Calu3 (cell line): Measurements from ENCODE around the gene PPFIA1. TPM values are rescaled to one million over a fixed set of nuclear protein-coding genes. Genes with fewer than 3 reads are reported as not detected.

Source experiments
- BruUV-seq: library from RNA; stranded (reverse); fragments of 400-500 nt; replicated peaks from 2 replicates; lab custom pipeline; 2021; lab: Mats Ljungman, UMichigan
- CTCF ChIA-PET: fragments of 300-600 bp; sonication (Branson Sonifier 250); formaldehyde crosslinking; loops from one replicate; lab custom pipeline; 2022; ENCODE audit warnings: antibody characterized with exemption; lab: Charles Lee
- DNase-seq: peaks from one replicate; pipeline ENCODE4 v3.0.0; 2022
- H3K27ac Mint-ChIP-seq: one replicate; pipeline ENCODE4 v1.8.0; 2022; ENCODE audit warnings: mixed read lengths; ENCODE audit not compliant: unreplicated experiment
- H3K27me3 Mint-ChIP-seq: one replicate; pipeline ENCODE4 v1.8.0; 2022; ENCODE audit warnings: mixed read lengths; ENCODE audit not compliant: unreplicated experiment
- H3K36me3 Mint-ChIP-seq: one replicate; pipeline ENCODE4 v1.8.0; 2022; ENCODE audit warnings: mild to moderate bottlenecking, moderate library complexity, mixed read lengths; ENCODE audit not compliant: insufficient read depth, unreplicated experiment
- H3K4me1 Mint-ChIP-seq: one replicate; pipeline ENCODE4 v1.8.0; 2022; ENCODE audit warnings: mild to moderate bottlenecking, low read depth, mixed read lengths; ENCODE audit not compliant: unreplicated experiment
- H3K4me3 Mint-ChIP-seq: one replicate; pipeline ENCODE4 v1.8.0; 2022; ENCODE audit warnings: mild to moderate bottlenecking, low read depth, moderate library complexity, mixed read lengths; ENCODE audit not compliant: unreplicated experiment
- H3K9me3 Mint-ChIP-seq: one replicate; pipeline ENCODE4 v1.8.0; 2022; ENCODE audit warnings: low read depth, mixed read lengths; ENCODE audit not compliant: unreplicated experiment
- intact Hi-C: fragments of 100-400 bp; cut with micrococcal nuclease; formaldehyde crosslinking; loops from one replicate; pipeline ENCODE4 v1.10.0; 2022; ENCODE audit not compliant: unreplicated experiment
- total RNA-seq: library from RNA; stranded (reverse); gene quantifications from 2 replicates; pipeline ENCODE4 v1.2.3, GENCODE V29; 2022
- TF ChIP-seq, protein P1 (sequence below): fragments of 200-600 bp; IDR thresholded peaks from one replicate; pipeline ENCODE4 v1.8.0; 2022; ENCODE audit warnings: antibody characterized with exemption; ENCODE audit not compliant: unreplicated experiment

Gene PPFIA1
- total RNA-seq, 1 experiment from 2014 or later = 84.0 TPM

DNA sequence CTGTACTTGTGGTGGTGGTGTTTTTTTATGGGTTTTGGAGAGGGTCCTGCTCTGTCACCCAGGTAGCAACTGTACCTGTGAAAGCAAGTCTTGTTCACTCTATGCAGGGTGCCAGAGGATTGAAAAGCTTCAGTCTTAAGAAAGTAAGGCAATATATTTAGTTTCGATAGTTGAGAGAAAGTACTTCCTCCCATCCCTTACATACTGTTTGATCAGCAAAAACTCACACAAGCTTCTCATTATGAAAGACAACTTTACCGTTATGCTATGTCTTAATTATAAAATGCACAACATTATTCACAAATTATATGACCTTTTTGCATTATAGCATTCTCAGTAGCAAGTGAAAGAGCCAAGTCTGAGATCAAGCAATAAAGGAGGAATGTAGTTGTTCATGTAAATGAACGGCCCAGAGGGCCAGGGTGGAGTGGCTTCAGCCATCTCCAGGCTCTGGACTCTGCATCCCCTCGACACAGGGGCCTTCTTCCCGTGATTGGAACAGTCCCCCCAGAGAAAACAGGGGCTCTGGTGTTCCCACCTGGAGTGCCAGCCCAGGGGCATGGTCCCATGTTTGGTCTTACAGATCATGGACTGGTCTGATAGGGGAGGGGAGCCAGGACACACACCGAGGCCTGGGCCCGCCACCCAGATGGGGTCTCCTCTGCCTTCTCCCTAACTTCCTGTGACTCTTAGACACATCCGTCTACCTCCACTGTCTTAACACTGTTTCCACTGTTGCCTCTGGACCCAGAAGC, 89.1 kb downstream of the PPFIA1 start:
- intact Hi-C loops = loop anchor here (10.0 kb wide), 1 partner anchor 95 kb away; no protein-coding TSS in a partner anchor
- CTCF ChIA-PET = no interaction called here
- Mint-ChIP-seq H3K36me3 (peaks cover 49% of the 10 kb centered on the region), H3K9me3 (no peaks in the 10 kb centered on the region), H3K4me1 (no peaks in the 10 kb centered on the region), H3K4me3 (no peak overlapping the region), H3K27ac (no peak overlapping the region), H3K27me3 (no peaks in the 10 kb centered on the region)
- DNase-seq = no peak
- TF ChIP-seq, protein P1, sequence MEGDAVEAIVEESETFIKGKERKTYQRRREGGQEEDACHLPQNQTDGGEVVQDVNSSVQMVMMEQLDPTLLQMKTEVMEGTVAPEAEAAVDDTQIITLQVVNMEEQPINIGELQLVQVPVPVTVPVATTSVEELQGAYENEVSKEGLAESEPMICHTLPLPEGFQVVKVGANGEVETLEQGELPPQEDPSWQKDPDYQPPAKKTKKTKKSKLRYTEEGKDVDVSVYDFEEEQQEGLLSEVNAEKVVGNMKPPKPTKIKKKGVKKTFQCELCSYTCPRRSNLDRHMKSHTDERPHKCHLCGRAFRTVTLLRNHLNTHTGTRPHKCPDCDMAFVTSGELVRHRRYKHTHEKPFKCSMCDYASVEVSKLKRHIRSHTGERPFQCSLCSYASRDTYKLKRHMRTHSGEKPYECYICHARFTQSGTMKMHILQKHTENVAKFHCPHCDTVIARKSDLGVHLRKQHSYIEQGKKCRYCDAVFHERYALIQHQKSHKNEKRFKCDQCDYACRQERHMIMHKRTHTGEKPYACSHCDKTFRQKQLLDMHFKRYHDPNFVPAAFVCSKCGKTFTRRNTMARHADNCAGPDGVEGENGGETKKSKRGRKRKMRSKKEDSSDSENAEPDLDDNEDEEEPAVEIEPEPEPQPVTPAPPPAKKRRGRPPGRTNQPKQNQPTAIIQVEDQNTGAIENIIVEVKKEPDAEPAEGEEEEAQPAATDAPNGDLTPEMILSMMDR = no peak
- no TSS peak for BruUV-seq

DNA sequence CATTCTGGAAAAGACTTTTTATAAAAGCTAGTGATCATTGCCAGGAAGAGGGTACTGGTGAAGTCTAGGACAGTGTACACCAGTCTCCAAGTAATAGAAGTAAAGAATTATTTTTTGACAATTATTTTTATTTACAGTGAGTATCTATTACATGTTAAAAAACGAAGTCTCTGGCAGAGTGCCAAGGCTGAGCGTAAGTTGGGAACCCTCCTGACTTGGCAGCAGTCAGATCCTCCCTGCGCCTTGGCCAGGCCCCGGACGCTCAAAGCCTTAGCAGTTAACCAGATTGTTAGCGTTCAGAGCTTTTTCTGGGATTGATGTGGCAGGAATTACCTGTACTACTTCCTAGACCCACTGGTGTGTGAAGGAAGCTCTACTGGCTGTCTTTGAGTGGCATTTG, 89.7 kb downstream of the PPFIA1 start:
- Mint-ChIP-seq H3K27ac (no peak overlapping the region), H3K36me3 (peaks cover 49% of the 10 kb centered on the region), H3K4me1 (no peaks in the 10 kb centered on the region), H3K4me3 (no peak overlapping the region), H3K9me3 (no peaks in the 10 kb centered on the region), H3K27me3 (no peaks in the 10 kb centered on the region)
- intact Hi-C loops = loop anchor here (10.0 kb wide), 1 partner anchor 95 kb away; no protein-coding TSS in a partner anchor
- CTCF ChIA-PET = no interaction called here
- BruUV-seq = no TSS peak
- no peak for DNase-seq
- TF ChIP-seq, protein P1 = no peak

DNA sequence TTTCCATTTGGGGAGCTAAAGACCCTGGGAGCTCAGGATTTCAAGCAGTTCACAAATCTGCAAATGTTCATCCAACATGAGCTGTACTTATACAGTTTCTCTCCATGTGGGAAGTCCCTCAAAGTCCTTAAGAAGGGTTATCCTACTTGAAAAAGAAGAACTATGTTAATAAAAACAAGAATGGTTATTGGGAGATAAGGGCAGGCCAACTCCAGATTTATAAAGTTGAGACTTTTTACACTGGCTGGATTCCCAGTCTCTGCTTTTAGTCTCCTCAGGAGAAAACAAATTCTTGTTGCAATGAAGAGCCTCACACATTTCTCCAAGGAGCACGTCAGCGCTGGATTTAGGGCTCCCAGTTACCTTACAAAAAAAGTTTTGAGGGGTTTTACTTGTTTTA, 93.7 kb downstream of the PPFIA1 start:
- intact Hi-C loops = loop anchor here (10.0 kb wide), 1 partner anchor 99 kb away; no protein-coding TSS in a partner anchor
- Mint-ChIP-seq H3K4me3 (no peak overlapping the region), H3K27me3 (no peaks in the 10 kb centered on the region), H3K4me1 (no peaks in the 10 kb centered on the region), H3K9me3 (no peaks in the 10 kb centered on the region), H3K27ac (no peak overlapping the region), H3K36me3 (peaks cover 33% of the 10 kb centered on the region)
- CTCF ChIA-PET = no interaction called here
- DNase-seq = no peak
- TF ChIP-seq, protein P1 = no peak
- BruUV-seq = no TSS peak

DNA sequence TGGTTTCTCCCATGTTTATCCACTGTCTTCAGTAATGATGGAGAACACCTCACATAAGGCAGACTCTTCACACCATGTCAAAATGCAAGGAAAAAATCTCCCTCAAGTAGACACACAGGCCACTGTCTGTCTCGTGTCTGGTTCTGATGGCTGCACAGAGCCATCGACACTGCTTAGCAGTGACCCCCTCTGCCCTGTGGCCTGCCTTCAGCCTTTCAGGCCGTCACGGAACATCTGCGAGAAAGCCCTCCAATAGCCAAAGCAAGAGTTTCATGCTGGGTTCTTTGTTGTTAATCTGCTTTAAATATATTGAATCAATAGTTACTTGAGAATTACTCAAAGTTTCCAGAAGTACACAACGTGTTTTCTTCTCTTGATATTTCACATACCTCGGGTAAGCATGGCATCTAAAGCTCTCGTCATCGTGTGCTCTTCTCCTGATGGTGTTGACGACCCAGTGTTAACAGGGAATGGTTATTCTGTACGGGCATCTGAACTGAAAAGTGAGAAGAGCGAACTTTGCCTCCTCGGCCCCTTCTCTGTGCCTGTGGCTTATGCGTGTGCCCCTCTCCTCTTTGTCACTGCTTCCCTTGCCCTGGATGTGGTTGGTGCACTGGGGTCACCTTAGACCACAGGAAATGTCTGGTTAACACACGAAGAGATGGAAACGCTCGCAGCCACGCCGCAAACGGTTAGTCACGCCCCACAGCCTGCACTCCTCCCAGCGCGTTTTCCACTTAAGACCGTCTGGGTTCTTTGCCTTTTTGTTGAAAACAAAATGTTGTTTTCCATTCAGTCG, 94.5 kb downstream of the PPFIA1 start:
- Mint-ChIP-seq H3K4me3 (no peak overlapping the region), H3K9me3 (no peaks in the 10 kb centered on the region), H3K4me1 (no peaks in the 10 kb centered on the region), H3K27ac (no peak overlapping the region), H3K27me3 (no peaks in the 10 kb centered on the region), H3K36me3 (peaks cover 26% of the 10 kb centered on the region)
- CTCF ChIA-PET = no interaction called here
- TF ChIP-seq, protein P1 = no peak
- DNase-seq = no peak
- no TSS peak for BruUV-seq
- intact Hi-C loops = loop anchor here (10.0 kb wide), 1 partner anchor 100 kb away; no protein-coding TSS in a partner anchor
